Dendritic cell treated with granulocyte-macrophage colony-stimulating factor and Interleukin-4, amounts not matched to agents 40 ng/mL and 50 ng/mL, for 4 days (primary cell): ENCODE results near the gene SP8.

Experiments used
- H3K27ac Mint-ChIP-seq: one replicate; pipeline ENCODE4 v1.8.0; 2022; ENCODE audit warnings: mild to moderate bottlenecking, mixed read lengths
- H3K27me3 Mint-ChIP-seq: one replicate; pipeline ENCODE4 v1.8.0; 2022; ENCODE audit warnings: mild to moderate bottlenecking, mixed read lengths
- H3K36me3 Mint-ChIP-seq: one replicate; pipeline ENCODE4 v1.8.0; 2022; ENCODE audit warnings: low read depth, mixed read lengths
- H3K4me1 Mint-ChIP-seq: one replicate; pipeline ENCODE4 v1.8.0; 2022; ENCODE audit warnings: low read depth, mixed read lengths
- H3K4me3 Mint-ChIP-seq: one replicate; pipeline ENCODE4 v1.8.0; 2022; ENCODE audit warnings: mild to moderate bottlenecking, moderate library complexity, mixed read lengths
- H3K9me3 Mint-ChIP-seq: one replicate; pipeline ENCODE4 v1.8.0; 2022; ENCODE audit warnings: mixed read lengths
- intact Hi-C: fragments of 100-400 bp; cut with micrococcal nuclease; formaldehyde crosslinking; loops from one replicate; pipeline ENCODE4 v1.15.0; 2022

The SP8 gene

DNA sequence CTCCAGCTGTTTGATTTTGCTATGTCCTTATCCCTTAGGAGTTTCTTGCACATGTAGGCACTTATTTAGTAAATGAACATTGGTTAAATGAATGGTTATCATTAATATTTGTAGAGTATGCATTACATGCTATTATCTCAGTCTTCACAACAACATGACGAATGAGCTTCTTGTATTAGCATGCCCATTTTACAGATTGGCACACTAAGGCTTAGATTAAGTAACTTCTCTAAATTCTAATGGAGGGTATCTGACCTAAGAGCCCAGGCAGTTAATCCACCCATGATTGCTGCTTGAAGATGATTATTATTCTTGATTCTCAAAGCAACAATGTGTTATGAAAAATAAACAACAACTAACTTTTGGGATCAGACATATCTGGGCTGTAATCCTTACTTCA, 32.7 kb downstream of the SP8 start:
- Mint-ChIP-seq H3K9me3 (no peaks in the 10 kb centered on the region), H3K36me3 (no peaks in the 10 kb centered on the region), H3K4me3 (no peak overlapping the region), H3K4me1 (no peaks in the 10 kb centered on the region), H3K27me3 (no peaks in the 10 kb centered on the region), H3K27ac (no peak overlapping the region)
- intact Hi-C loops: no loop called here

- H3K4me3 Mint-ChIP-seq: no peak overlapping the region
- intact Hi-C loops: no loop called here
- no peaks in the 10 kb centered on the region for H3K4me1 Mint-ChIP-seq
- H3K27me3 Mint-ChIP-seq: no peaks in the 10 kb centered on the region
- no peaks in the 10 kb centered on the region for H3K36me3 Mint-ChIP-seq
- H3K9me3 Mint-ChIP-seq: no peaks in the 10 kb centered on the region
- H3K27ac Mint-ChIP-seq: no peak overlapping the region
These were observed 36.8 kb downstream of the SP8 start for GRCh38 chr7:20749906-20750305.

- no peak overlapping the region for H3K4me3 Mint-ChIP-seq
- H3K9me3 Mint-ChIP-seq: no peaks in the 10 kb centered on the region
- no peaks in the 10 kb centered on the region for H3K27me3 Mint-ChIP-seq
- no peak overlapping the region for H3K27ac Mint-ChIP-seq
- no peaks in the 10 kb centered on the region for H3K36me3 Mint-ChIP-seq
- H3K4me1 Mint-ChIP-seq: no peaks in the 10 kb centered on the region
- intact Hi-C loops: no loop called here
These were observed 37.8 kb downstream of the SP8 start for GRCh38 chr7:20748853-20749252.

- H3K27me3 Mint-ChIP-seq: no peaks in the 10 kb centered on the region
- H3K4me3 Mint-ChIP-seq: no peak overlapping the region
- H3K4me1 Mint-ChIP-seq: no peaks in the 10 kb centered on the region
- intact Hi-C loops: no loop called here
- no peak overlapping the region for H3K27ac Mint-ChIP-seq
- no peaks in the 10 kb centered on the region for H3K36me3 Mint-ChIP-seq
- no peaks in the 10 kb centered on the region for H3K9me3 Mint-ChIP-seq
These were observed 39.7 kb downstream of the SP8 start for GRCh38 chr7:20747001-20747400.

- H3K27me3 Mint-ChIP-seq: no peaks in the 10 kb centered on the region
- intact Hi-C loops: no loop called here
- no peak overlapping the region for H3K4me3 Mint-ChIP-seq
- no peaks in the 10 kb centered on the region for H3K4me1 Mint-ChIP-seq
- no peak overlapping the region for H3K27ac Mint-ChIP-seq
- no peaks in the 10 kb centered on the region for H3K9me3 Mint-ChIP-seq
- H3K36me3 Mint-ChIP-seq: no peaks in the 10 kb centered on the region
These were observed 41.0 kb downstream of the SP8 start for GRCh38 chr7:20745702-20746101.

GRCh38 chr7:20744954-20745446, 41.7 kb downstream of the SP8 start:
- Mint-ChIP-seq H3K4me1 (no peaks in the 10 kb centered on the region), H3K27me3 (no peaks in the 10 kb centered on the region), H3K27ac (no peak overlapping the region), H3K4me3 (no peak overlapping the region), H3K9me3 (no peaks in the 10 kb centered on the region), H3K36me3 (no peaks in the 10 kb centered on the region)
- intact Hi-C loops: no loop called here

GRCh38 chr7:20742913-20743312, 43.8 kb downstream of the SP8 start:
- H3K4me1 Mint-ChIP-seq: no peaks in the 10 kb centered on the region
- no peaks in the 10 kb centered on the region for H3K36me3 Mint-ChIP-seq
- H3K27ac Mint-ChIP-seq: no peak overlapping the region
- intact Hi-C loops: no loop called here
- H3K4me3 Mint-ChIP-seq: no peak overlapping the region
- H3K9me3 Mint-ChIP-seq: no peaks in the 10 kb centered on the region
- H3K27me3 Mint-ChIP-seq: no peaks in the 10 kb centered on the region

GRCh38 chr7:20741801-20742200, 44.9 kb downstream of the SP8 start:
- H3K27me3 Mint-ChIP-seq: no peaks in the 10 kb centered on the region
- no peak overlapping the region for H3K27ac Mint-ChIP-seq
- intact Hi-C loops: no loop called here
- H3K4me1 Mint-ChIP-seq: no peaks in the 10 kb centered on the region
- H3K36me3 Mint-ChIP-seq: no peaks in the 10 kb centered on the region
- no peak overlapping the region for H3K4me3 Mint-ChIP-seq
- no peaks in the 10 kb centered on the region for H3K9me3 Mint-ChIP-seq

DNA sequence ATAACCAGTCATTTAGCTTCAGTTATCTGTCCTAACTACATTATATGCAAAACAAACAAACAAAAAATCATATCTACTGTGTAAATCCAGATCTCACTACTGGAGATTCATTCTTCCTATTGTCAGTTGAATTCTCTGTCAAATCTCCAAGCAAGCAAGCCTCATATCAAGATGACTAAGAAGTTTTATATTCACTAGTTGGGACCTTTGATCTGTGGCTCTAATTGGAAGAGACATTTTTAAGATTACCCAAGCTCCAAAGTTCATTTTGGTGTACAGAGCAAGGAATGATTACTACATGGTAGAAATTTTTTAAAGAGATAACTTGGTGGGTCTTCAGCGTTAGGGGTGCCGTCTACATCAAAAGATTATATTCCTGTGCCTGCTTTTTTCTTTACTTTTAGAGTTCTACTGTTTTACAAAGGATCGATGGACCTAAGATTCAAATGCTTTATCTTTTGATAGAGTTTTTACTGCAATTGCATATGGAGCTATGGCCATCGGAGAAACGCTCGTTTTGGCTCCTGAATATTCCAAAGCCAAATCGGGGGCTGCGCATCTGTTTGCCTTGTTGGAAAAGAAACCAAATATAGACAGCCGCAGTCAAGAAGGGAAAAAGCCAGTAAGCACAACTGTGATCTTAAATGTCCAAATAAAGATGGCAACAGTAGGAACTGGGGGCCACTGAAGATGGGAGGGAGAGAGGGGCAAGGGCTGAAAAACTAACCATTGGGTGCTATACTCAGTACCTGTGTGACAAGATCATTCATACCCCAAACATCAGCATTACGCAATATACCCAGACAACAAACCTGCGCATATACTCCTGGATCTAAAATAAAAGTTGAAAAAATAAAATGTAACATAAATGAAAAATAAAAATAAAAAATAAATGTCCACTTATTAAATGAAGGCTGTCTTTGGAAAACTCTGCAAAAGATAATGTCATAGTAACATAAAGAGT, 47.9 kb downstream of the SP8 start:
- H3K4me1 Mint-ChIP-seq: no peaks in the 10 kb centered on the region
- intact Hi-C loops: no loop called here
- H3K9me3 Mint-ChIP-seq: no peaks in the 10 kb centered on the region
- no peak overlapping the region for H3K4me3 Mint-ChIP-seq
- H3K27ac Mint-ChIP-seq: no peak overlapping the region
- no peaks in the 10 kb centered on the region for H3K27me3 Mint-ChIP-seq
- H3K36me3 Mint-ChIP-seq: no peaks in the 10 kb centered on the region

DNA sequence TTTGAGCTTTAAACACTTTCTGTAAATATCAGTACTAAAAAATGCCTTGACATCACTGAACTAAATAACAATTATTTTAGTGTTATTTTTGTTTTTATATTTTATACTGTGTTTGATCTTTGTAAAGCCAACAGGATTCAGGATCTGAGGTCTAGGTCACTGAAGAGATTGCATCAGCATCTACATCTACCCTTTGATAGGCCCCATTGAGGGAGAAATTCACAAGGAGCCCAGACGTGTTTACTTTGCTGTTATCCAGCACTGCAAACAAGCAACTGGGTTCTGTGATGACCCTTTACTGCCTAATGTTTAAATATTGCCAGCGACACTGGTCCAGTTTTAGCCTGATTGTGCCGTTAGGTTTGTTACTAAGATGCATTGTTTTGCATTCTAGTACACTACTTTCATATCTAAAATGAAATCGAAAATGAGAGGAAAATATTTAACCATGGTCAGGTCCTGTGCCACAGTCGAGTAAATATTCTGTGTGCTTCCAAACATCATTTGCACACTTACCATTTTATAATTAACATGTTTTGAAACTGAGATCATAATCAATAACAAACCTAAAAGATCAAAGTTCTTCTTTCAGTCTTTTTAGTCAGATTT, 48.7 kb downstream of the SP8 start:
- no peaks in the 10 kb centered on the region for H3K9me3 Mint-ChIP-seq
- H3K36me3 Mint-ChIP-seq: no peaks in the 10 kb centered on the region
- H3K4me3 Mint-ChIP-seq: no peak overlapping the region
- no peak overlapping the region for H3K27ac Mint-ChIP-seq
- H3K27me3 Mint-ChIP-seq: no peaks in the 10 kb centered on the region
- intact Hi-C loops: no loop called here
- H3K4me1 Mint-ChIP-seq: no peaks in the 10 kb centered on the region

GRCh38 chr7:20735346-20736065, 51.2 kb downstream of the SP8 start:
- no peak overlapping the region for H3K27ac Mint-ChIP-seq
- no peaks in the 10 kb centered on the region for H3K36me3 Mint-ChIP-seq

More at GRCh38 chr7:20735346-20736065, 51.2 kb downstream of the SP8 start:
- H3K27me3 Mint-ChIP-seq: no peaks in the 10 kb centered on the region
- H3K4me1 Mint-ChIP-seq: no peaks in the 10 kb centered on the region
- H3K4me3 Mint-ChIP-seq: no peak overlapping the region
- intact Hi-C loops: no loop called here
- no peaks in the 10 kb centered on the region for H3K9me3 Mint-ChIP-seq
